Astrocyte of the cerebellum (primary cell): Measurements from ENCODE around the gene OSBPL3.

Experiments
- DNase-seq: peaks from one replicate; pipeline ENCODE4 v3.0.0-alpha.2; 2011; ENCODE audit warnings: low read depth
- H3K4me3 ChIP-seq: 2 replicates; pipeline ENCODE4 v1.5.1; 2011; ENCODE audit warnings: mild to moderate bottlenecking, low read depth, low read length, moderate library complexity
- in situ Hi-C: cut with HindIII; loops from 2 replicates; pipeline ENCODE4 v1.10.0; 2017; ENCODE audit warnings: low sequenced_read_pairs
- TF ChIP-seq, protein P1 (sequence below): IDR thresholded peaks from 2 replicates; pipeline ENCODE4 v1.5.1; 2012; ENCODE audit warnings: low read length, low read depth, moderate library complexity, mild to moderate bottlenecking; ENCODE audit errors: missing control alignments

The OSBPL3 gene

DNA sequence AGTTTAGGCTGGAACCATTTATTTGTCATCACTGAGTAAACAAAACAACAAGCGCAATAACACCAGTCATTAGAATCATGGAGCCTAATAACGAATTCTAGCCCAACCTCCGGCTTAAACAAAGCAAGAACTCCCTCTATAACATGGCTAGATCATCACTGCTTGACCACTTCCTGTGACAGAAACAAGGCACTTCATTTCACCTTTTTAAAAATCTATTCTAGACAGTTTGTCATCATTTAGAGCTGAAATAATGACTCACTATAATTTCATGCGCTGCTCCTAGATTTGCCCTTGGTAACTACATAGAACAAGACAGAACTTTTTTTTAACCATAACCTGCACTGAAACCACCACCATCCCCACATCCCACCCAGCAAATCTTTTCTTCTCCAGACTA lies 81.3 kb downstream of the OSBPL3 start:
- in situ Hi-C loops = no loop called here
- TF ChIP-seq, protein P1, sequence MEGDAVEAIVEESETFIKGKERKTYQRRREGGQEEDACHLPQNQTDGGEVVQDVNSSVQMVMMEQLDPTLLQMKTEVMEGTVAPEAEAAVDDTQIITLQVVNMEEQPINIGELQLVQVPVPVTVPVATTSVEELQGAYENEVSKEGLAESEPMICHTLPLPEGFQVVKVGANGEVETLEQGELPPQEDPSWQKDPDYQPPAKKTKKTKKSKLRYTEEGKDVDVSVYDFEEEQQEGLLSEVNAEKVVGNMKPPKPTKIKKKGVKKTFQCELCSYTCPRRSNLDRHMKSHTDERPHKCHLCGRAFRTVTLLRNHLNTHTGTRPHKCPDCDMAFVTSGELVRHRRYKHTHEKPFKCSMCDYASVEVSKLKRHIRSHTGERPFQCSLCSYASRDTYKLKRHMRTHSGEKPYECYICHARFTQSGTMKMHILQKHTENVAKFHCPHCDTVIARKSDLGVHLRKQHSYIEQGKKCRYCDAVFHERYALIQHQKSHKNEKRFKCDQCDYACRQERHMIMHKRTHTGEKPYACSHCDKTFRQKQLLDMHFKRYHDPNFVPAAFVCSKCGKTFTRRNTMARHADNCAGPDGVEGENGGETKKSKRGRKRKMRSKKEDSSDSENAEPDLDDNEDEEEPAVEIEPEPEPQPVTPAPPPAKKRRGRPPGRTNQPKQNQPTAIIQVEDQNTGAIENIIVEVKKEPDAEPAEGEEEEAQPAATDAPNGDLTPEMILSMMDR = no peak
- no peak for DNase-seq
- no peak overlapping the region for H3K4me3 ChIP-seq

DNA sequence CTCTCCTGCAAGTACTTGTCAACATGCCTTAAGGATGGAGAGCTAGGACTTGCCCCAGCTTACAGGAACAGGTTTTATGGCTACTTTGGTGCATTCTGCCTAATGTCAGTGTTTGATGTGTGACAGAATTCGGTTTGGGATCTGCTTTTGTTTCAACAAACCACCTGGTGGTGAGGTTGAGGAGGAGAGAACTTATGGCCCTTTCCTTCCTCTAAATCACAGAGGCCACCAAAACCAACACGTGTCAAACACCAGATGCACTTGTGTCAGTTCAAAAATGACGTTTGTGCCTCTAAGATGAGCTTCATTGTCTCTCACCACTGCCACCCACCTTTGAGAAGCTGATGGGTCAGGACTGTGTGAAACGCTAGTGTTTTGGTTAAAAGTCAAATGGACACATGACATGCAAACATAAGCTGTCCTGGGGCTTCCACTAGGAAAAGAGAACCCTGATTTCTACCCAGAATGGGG lies 83.9 kb downstream of the OSBPL3 start:
- DNase-seq = no peak
- TF ChIP-seq, protein P1 = no peak
- H3K4me3 ChIP-seq = no peak overlapping the region
- in situ Hi-C loops = no loop called here

DNA sequence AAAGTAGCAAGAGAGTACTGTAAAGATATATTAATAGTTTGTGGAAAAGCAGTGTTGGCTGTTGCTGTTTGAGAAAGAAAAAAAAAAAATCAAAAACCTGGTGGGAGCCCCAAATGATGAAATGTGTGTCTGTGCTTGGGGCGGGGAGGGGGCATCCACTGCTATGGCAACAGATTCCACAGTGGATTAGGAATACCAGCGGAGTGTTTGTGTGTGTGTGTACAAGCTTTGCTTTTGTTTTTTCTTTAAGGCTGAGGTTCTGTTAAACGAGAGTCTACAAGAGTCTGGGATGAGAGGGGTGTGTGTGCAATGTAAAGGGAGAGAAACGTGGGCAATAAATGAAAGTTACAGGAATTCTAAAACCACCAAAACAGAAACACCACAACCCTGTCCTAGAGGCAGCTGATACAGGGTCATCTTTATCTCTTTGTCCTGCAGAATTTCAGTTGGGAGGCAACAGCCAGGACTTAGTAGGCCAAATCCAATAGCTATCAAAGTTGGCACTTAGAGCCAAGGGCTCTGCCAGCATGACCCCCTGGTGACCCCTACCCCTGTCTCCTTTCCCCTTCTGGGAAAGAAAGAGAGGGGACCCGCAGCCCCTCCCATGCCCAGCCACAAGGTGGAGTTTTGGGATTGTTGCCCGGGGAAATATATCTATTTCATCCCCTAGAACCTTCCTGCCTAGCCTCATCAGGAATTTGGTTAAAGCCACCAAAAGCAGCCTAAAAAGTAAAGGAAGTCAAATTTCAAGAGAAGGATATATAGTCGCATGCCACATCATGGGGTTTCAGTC lies 85.4 kb downstream of the OSBPL3 start:
- in situ Hi-C loops = no loop called here
- H3K4me3 ChIP-seq = no peak overlapping the region
- no peak for DNase-seq
- TF ChIP-seq, protein P1 = peak; percentile 45

DNA sequence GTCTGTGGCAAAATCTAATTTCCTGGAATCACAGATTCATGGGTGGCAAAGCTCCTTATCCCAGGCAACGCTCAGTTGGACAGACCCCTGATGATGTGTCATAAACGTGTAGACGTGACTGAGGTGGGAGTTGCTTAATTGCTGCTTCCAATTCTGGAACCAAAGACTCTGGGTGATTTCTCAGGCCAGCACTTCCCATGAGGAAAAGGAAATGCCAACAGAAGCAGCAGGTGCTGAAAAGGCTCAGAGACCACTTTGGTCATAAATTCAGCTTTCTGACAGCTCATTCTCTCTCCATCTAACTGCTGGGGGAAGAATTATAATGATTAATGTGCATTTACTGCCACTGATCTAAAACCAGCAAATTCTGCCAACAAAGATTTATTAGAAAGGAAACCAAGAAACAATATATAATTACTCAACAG lies 88.7 kb downstream of the OSBPL3 start:
- no peak for DNase-seq
- no peak overlapping the region for H3K4me3 ChIP-seq
- TF ChIP-seq, protein P1 = no peak
- in situ Hi-C loops = no loop called here

DNA sequence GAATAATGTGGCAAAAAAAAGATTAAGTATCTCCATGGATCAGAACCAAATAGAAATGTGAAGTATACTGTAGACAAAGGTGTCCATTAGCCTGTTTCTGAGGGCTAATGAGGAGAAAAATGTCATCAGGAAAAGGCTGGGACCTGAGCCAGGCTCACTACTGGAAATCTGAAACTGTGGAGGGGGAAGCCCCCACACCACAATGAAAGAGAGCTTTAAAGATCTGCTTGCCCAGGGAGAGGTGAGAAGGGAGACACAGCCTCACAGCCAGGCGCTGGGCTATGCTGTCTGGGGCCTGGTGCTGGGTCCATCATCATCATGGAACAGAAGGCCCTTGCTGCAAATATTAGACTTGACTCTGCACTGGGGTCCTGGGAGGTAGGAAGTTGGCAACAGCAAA lies 90.4 kb downstream of the OSBPL3 start:
- TF ChIP-seq, protein P1 = no peak

DNA sequence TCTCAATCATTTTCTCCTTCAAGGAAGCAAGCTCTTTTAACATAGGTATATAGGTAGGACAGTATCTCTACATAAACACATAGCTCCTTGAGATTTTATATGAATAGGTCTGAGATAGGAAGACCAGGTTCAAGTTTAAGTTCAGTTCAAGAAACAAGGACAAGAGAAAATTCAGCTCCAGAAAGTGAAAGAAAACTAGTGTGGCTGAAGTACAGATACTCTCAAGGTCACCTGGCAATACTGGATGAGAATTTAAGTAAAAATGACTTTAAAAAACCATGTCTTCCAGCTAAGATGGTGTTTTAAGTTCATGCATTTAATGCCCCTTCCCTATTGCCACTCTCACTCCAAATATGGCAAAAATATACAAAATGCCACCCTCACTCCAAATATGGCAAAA lies 91.3 kb downstream of the OSBPL3 start:
- no peak overlapping the region for H3K4me3 ChIP-seq
- TF ChIP-seq, protein P1 = no peak
- DNase-seq = no peak
- in situ Hi-C loops = no loop called here

More for the DNA sequence above, 90.4 kb downstream of the OSBPL3 start:
- no peak for DNase-seq
- in situ Hi-C loops = no loop called here
- no peak overlapping the region for H3K4me3 ChIP-seq
